Fibroblast of mammary gland (primary cell): ENCODE measurements around the gene OR2AP1.
"Not testable (repeated sequence)": the region's sequence is repeated elsewhere in the genome, so short reads cannot be mapped to it uniquely, and the experiment has no call there.

Experiments used
- DNase-seq: peaks from one replicate; pipeline ENCODE4 v3.0.0-alpha.2; 2010; ENCODE audit warnings: low read depth
- H3K4me3 ChIP-seq: 2 replicates; pipeline ENCODE4 v1.5.1; 2011; ENCODE audit warnings: low read depth, mild to moderate bottlenecking, low read length, moderate library complexity; ENCODE audit not compliant: control insufficient read depth
- TF ChIP-seq, protein P1 (sequence below): conservative IDR thresholded peaks from 2 replicates; pipeline ENCODE4 v1.5.1; 2011; ENCODE audit warnings: low read depth, low read length, inconsistent platforms; ENCODE audit not compliant: control insufficient read depth, insufficient read depth

OR2AP1 gene

DNA sequence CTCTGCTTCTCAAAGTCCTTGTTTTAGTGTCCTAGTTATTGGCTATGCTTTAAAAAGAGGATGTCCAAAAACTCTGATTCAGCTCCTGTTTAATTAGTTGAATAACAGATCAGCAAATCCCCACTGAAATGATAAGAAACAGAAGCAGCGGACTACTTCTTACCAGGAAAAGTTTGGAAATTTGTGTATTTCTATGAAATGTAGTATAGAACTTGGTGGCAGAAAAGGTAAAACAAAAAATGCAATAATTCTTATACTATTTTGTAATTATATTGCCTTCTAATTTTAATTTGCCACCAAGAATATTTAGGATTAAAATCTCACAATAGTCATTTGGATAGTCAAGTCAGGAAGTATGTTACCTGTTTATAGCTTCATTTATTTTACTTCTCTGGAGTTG is at the start of gene OR2AP1:
OR2AP1 (plus strand) TSS at position 301 of the 400 bp plus-strand sequence. CDS start 1,947 bp downstream, outside the sequence.
- TF ChIP-seq, protein P1, sequence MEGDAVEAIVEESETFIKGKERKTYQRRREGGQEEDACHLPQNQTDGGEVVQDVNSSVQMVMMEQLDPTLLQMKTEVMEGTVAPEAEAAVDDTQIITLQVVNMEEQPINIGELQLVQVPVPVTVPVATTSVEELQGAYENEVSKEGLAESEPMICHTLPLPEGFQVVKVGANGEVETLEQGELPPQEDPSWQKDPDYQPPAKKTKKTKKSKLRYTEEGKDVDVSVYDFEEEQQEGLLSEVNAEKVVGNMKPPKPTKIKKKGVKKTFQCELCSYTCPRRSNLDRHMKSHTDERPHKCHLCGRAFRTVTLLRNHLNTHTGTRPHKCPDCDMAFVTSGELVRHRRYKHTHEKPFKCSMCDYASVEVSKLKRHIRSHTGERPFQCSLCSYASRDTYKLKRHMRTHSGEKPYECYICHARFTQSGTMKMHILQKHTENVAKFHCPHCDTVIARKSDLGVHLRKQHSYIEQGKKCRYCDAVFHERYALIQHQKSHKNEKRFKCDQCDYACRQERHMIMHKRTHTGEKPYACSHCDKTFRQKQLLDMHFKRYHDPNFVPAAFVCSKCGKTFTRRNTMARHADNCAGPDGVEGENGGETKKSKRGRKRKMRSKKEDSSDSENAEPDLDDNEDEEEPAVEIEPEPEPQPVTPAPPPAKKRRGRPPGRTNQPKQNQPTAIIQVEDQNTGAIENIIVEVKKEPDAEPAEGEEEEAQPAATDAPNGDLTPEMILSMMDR = no peak
- no peak for DNase-seq
- no peak within 1 kb of the TSS for H3K4me3 ChIP-seq

DNA sequence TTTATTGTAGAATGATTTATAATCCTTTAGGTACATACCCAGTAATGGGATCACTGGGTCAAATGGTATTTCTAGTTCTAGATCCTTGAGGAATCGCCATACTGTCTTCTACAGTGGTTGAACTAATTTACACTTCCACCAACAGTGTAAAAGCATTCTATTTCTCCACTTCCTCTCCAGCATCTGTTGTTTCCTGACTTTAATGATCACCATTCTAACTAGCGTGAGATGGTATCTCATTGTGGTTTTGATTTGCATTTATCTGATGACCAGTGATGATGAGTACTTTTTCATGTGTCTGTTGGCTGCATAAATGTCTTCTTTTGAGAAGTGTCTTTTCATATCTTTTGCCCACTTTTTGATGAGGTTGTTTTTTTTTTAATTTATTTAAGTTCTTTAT is 24.0 kb upstream of the OR2AP1 start:
- not testable (repeated sequence) for DNase-seq, H3K4me3 ChIP-seq

DNA sequence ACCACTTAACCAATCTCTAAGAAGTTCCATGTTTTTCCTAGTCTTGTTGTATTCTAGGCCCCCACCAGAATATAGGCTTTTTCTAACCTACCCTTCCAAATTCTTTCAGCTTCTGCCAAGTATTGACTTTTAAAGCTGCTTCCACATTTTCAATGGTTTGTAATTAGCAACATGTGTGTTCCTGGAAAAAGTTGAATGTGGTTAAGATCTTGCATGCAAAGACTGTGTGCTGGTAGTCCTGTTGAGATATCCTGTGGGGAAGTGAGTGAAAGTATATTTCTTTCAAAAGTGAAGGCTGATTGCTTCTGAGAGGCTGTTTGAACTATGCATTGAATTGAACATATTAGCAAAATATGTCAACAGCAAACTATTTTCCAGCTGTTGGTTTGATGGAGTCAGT is 23.5 kb upstream of the OR2AP1 start:
- no peak overlapping the region for H3K4me3 ChIP-seq
- no peak for DNase-seq
- TF ChIP-seq, protein P1 = no peak

DNA sequence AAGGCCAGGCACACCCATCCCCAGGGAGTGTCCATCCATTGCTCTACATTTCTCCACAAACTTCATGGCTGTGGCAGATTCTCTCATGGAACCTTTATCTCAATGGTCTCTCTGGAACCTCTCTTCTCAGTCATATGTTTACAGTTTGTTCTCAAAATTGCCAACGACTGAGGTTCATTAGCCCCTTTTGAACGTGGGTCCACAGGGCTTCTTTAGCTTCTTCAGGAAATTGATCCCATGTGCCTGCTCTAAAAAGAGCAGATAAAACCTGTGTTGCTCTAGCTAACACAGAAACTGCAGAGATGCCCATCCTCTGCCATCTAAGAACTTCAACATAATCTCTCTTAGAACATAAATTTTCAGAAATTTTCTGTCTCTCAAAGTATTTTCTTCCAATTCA is 23.0 kb upstream of the OR2AP1 start, which contains the start of gene OR6C4:
OR6C4 (plus strand) TSS at position 301 of the 400 bp plus-strand sequence. CDS start 1,625 bp downstream, outside the sequence.
- TF ChIP-seq, protein P1 = no peak
- no peak within 1 kb of the TSS for H3K4me3 ChIP-seq
- DNase-seq = no peak

DNA sequence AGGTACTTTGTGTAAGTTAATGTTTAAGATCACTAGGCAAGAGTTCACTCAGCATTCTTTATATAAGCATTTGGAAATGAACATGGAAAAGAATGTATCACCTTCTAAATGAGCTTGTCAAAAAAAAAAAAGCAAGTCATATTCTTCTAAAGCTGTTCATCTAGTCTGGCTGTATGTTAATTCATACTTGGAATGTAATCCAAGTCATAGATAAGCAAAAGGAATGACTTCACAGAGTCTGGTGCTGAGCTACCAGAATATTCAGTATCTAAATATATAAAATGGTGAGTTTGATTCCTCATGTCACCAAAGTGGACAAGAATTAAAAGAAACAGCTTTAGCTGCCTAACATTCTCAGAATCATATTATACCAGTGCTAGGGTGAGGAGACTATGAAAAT is 18.0 kb upstream of the OR2AP1 start:
- TF ChIP-seq, protein P1 = no peak
- H3K4me3 ChIP-seq = no peak overlapping the region
- DNase-seq = no peak

DNA sequence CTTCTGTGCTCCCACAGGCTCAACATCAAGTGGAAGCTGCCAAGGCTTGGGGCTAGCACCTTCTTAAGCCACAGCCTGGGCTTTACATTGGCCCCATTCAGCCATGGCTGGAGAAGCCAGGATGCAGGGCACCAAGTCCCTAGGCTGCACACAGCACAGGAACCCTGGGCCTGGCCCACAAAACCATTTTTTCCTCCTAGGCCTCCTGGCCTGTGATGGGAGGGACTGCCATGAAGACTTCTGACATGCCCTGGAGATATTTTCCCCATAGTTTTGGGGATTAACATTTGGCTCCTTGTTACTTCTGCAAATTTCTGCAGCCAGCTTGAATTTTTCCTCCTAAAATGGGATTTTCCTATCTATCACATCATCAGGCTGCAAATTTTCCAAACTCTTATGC is 2.2 kb upstream of the OR2AP1 start:
- not testable (repeated sequence) for DNase-seq, H3K4me3 ChIP-seq

DNA sequence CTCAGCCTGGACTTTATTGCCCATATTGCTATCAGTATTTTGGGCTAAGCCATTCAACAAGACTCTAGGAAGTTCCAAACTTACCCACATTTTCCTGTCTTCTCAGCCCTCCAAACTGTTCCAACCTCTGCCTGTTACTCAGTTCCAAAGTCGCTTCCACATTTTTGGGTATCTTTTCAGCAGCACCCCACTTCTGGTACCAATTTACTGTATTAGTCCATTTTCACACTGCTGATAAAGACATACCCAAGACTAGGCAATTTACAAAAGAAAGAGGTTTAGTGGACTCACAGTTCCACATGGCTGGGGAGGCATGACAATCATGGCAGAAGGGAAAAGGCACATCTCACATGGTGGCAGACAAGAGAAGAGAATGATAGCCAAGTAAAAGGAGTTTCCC is 1.6 kb upstream of the OR2AP1 start:
- not testable (repeated sequence) for H3K4me3 ChIP-seq, DNase-seq

DNA sequence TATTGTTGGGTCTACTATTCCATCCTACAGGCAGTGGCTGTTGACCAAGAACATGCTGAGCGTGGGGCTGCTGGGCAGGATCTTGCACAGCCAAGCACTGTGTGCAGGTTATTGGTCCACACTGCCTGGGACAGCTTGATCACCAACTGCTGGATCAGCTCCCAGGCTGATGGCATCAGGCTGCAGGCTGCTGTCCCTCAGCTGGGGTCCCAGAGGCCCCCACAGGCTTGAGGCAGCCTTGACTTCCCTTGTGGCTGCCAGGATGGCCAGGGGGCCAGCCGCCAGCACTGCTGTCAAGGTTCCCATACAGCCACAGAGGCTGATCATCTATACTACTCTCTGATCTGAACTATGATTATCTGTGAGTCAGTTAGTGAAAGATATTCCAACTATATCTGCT is 9.8 kb downstream of the OR2AP1 start:
- no peak for DNase-seq
- H3K4me3 ChIP-seq = no peak overlapping the region
- TF ChIP-seq, protein P1 = no peak
